ENCODE results near the gene ZNF681. TPM values are rescaled to one million over a fixed set of nuclear protein-coding genes. Genes with fewer than 3 reads are reported as not detected.

ZNF681 gene
- polyA plus RNA-seq, 1 of the 3 experiments (the other 2 are of a cell fraction), result 0.38 TPM

GRCh38 chr19:23718802-23719201 is 39.9 kb downstream of the ZNF681 start:
- no peaks in the 10 kb centered on the region for H3K27me3 ChIP-seq (ENCODE audit: insufficient read depth)
- no peaks in the 10 kb centered on the region for H3K4me1 ChIP-seq (ENCODE audit: control insufficient read depth in 1 of 2, insufficient read depth in 2 of 2, low read depth in 1 of 2, low read length in 1 of 2)
- ChIA-PET POLR2A (no interaction called here), CTCF (no interaction called here)
- no peak overlapping the region for H3K27ac ChIP-seq (ENCODE audit: low read depth in 2 of 2, low read length in 1 of 2)
- H3K9ac ChIP-seq, result no peak overlapping the region
- DNase-seq, result no peak
- H3K9me2 ChIP-seq, result no peaks in the 10 kb centered on the region
- no peaks in the 10 kb centered on the region for H3K9me3 ChIP-seq
- H3K79me2 ChIP-seq (ENCODE audit: insufficient read depth), result no peaks in the 10 kb centered on the region
- H3K36me3 ChIP-seq (replicated peaks in 1 of 2; ENCODE audit: control insufficient read depth in 1 of 2, insufficient read depth in 2 of 2, low read length in 1 of 2), result no peaks in the 10 kb centered on the region
- TF ChIP-seq RXRA (IDR thresholded peaks at IDR 0.05; ENCODE audit: borderline replicate concordance, low read depth) (no peak), EP300 (IDR thresholded peaks at IDR 0.05; ENCODE audit: borderline replicate concordance in 1 of 2, low read depth in 1 of 2, low read length in 1 of 2) (no peak), RCOR1 (IDR thresholded peaks at IDR 0.05; ENCODE audit: low read length) (no peak), USF2 (IDR thresholded peaks at IDR 0.05; ENCODE audit: borderline replicate concordance, low read depth, low read length) (no peak)
- WGBS (ENCODE audit: low lambda C conversion rate), result 43% methylated on average over 12 of the region's 12 CpGs
- no peak overlapping the region for H3K4me3 ChIP-seq (ENCODE audit: low read depth in 2 of 2, low read length in 1 of 2)
- no peaks in the 10 kb centered on the region for H4K20me1 ChIP-seq (ENCODE audit: insufficient read depth)
- no peak overlapping the region for H2AFZ ChIP-seq (ENCODE audit: low read depth)
- no peak overlapping the region for H3K4me2 ChIP-seq
- no peaks in the 10 kb centered on the region for H3F3A ChIP-seq (replicated peaks; ENCODE audit: insufficient read depth)

GRCh38 chr19:23716792-23717191 is 41.9 kb downstream of the ZNF681 start:
- H2AFZ ChIP-seq (ENCODE audit: low read depth), result no peak overlapping the region
- TF ChIP-seq EP300 (IDR thresholded peaks at IDR 0.05; ENCODE audit: borderline replicate concordance in 1 of 2, low read depth in 1 of 2, low read length in 1 of 2) (peak in 1 of 2 experiments; percentile 32; a peak in 1 of 4 replicates), RXRA (IDR thresholded peaks at IDR 0.05; ENCODE audit: borderline replicate concordance, low read depth) (no peak)
- H3K9me2 ChIP-seq, result no peaks in the 10 kb centered on the region
- H3K4me1 ChIP-seq (ENCODE audit: control insufficient read depth in 1 of 2, insufficient read depth in 2 of 2, low read depth in 1 of 2, low read length in 1 of 2), result no peaks in the 10 kb centered on the region
- no peaks in the 10 kb centered on the region for H3K36me3 ChIP-seq (replicated peaks in 1 of 2; ENCODE audit: control insufficient read depth in 1 of 2, insufficient read depth in 2 of 2, low read length in 1 of 2)
- no peak overlapping the region for H3K4me2 ChIP-seq
- CTCF ChIA-PET, result no interaction called here
- no peak overlapping the region for H3K4me3 ChIP-seq (ENCODE audit: low read depth in 2 of 2, low read length in 1 of 2)
- H3F3A ChIP-seq (replicated peaks; ENCODE audit: insufficient read depth), result no peaks in the 10 kb centered on the region
- no peaks in the 10 kb centered on the region for H3K9me3 ChIP-seq
- no peak overlapping the region for H3K27ac ChIP-seq (ENCODE audit: low read depth in 2 of 2, low read length in 1 of 2)
- H4K20me1 ChIP-seq (ENCODE audit: insufficient read depth), result no peaks in the 10 kb centered on the region
- H3K27me3 ChIP-seq (ENCODE audit: insufficient read depth), result no peaks in the 10 kb centered on the region
- POLR2A ChIA-PET, result no interaction called here
- H3K79me2 ChIP-seq (ENCODE audit: insufficient read depth), result no peaks in the 10 kb centered on the region
- DNase-seq, result peak; percentile 36
- H3K9ac ChIP-seq, result no peak overlapping the region

GRCh38 chr19:23709347-23709746 is 49.3 kb downstream of the ZNF681 start:
- POLR2A ChIA-PET, result no interaction called here
- 11% methylated on average over 2 of the region's 2 CpGs for WGBS (ENCODE audit: low lambda C conversion rate)
- H3K9me3 ChIP-seq, result no peaks in the 10 kb centered on the region
- no peaks in the 10 kb centered on the region for H3K79me2 ChIP-seq (ENCODE audit: insufficient read depth)
- CTCF ChIA-PET, result no interaction called here
- no peaks in the 10 kb centered on the region for H3K9me2 ChIP-seq
- no peaks in the 10 kb centered on the region for H3K27me3 ChIP-seq (ENCODE audit: insufficient read depth)
- H3K27ac ChIP-seq (ENCODE audit: low read depth in 2 of 2, low read length in 1 of 2), result no peak overlapping the region
- no peak overlapping the region for H2AFZ ChIP-seq (ENCODE audit: low read depth)
- no peak overlapping the region for H3K4me3 ChIP-seq (ENCODE audit: low read depth in 2 of 2, low read length in 1 of 2)
- H3K9ac ChIP-seq, result no peak overlapping the region
- no peaks in the 10 kb centered on the region for H3K4me1 ChIP-seq (ENCODE audit: control insufficient read depth in 1 of 2, insufficient read depth in 2 of 2, low read depth in 1 of 2, low read length in 1 of 2)
- H3K4me2 ChIP-seq, result no peak overlapping the region
- no peaks in the 10 kb centered on the region for H4K20me1 ChIP-seq (ENCODE audit: insufficient read depth)
- DNase-seq, result no peak
- TF ChIP-seq RFX5 (IDR thresholded peaks at IDR 0.05; ENCODE audit: low read length) (no peak), ZBTB33 (IDR thresholded peaks at IDR 0.05; ENCODE audit: borderline replicate concordance, low read depth) (no peak), NFIC (IDR thresholded peaks at IDR 0.05; ENCODE audit: borderline replicate concordance) (no peak), GABPA (IDR thresholded peaks at IDR 0.05; ENCODE audit: low read depth) (no peak), TCF12 (IDR thresholded peaks at IDR 0.05) (no peak), RCOR1 (IDR thresholded peaks at IDR 0.05; ENCODE audit: low read length) (no peak), CHD2 (IDR thresholded peaks at IDR 0.05; ENCODE audit: low read length, partially characterized antibody) (no peak), JUND (IDR thresholded peaks at IDR 0.05) (no peak), MEF2A (IDR thresholded peaks at IDR 0.05; ENCODE audit: borderline replicate concordance, low read depth) (no peak), EZH2phosphoT487 (IDR thresholded peaks at IDR 0.05; ENCODE audit: borderline replicate concordance, low read depth) (no peak)
- no peaks in the 10 kb centered on the region for H3F3A ChIP-seq (replicated peaks; ENCODE audit: insufficient read depth)
- no peaks in the 10 kb centered on the region for H3K36me3 ChIP-seq (replicated peaks in 1 of 2; ENCODE audit: control insufficient read depth in 1 of 2, insufficient read depth in 2 of 2, low read length in 1 of 2)

All from SK-N-SH (cell line).